ENCODE results near the gene MBD3L4. TPM values are rescaled to one million over a fixed set of nuclear protein-coding genes. Genes with fewer than 3 reads are reported as not detected.
A peak's percentile ranks its signal among the peaks of the same experiment; 100 is the strongest.
"Not testable (repeated sequence)": the region's sequence is repeated elsewhere in the genome, so short reads cannot be mapped to it uniquely, and the experiment has no call there.

The MBD3L4 gene
- not detected in 2 replicates for total RNA-seq (2014; rRNA removed; shearing (Covaris generic))

DNA sequence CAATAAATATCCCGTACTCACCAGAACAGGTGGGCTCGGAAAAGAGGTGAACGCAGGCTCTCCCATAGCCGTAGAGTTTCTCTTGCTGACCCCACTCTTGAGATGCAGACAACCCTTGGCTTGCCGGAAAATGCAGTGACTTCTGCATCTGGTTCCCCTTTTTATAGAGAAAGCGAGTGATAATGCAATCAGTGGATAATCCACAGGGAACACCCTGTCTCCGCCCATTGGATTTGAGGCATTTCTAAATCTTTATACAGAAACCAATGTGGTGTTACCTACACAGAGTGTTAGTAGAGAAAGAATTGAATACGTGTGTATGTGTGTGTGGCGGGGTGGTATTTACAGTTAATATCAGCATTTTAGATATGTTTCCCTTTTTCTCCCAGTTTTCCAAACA, at the start of gene MBD3L4:
TSS of gene MBD3L4 (minus strand) at position 101 of the 400 bp plus-strand sequence. CDS start at position 66, 35 bp downstream.
- DNase-seq (ENCODE audit: low spot score) = not testable (repeated sequence)

DNA sequence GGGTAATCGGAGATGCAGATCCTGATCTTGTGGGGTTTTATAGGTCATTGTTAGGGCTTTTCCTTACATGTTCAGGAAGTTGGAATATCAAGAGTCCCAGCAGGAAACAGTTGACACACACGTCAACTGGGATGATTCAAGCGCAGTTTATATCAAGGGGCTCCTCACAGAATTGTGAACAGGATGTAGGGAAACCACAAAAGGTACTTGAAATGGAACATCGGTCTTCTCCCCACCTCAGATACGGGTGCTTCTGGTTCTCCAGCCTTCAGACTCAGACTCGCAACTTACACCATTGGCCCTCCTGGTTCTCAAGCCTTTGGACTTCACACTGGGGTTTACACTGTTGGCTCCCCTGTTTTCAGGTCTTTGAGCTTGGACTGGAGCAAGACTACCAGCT, 49.0 kb upstream of the MBD3L4 start:
- DNase-seq (ENCODE audit: low spot score) = no peak

DNA sequence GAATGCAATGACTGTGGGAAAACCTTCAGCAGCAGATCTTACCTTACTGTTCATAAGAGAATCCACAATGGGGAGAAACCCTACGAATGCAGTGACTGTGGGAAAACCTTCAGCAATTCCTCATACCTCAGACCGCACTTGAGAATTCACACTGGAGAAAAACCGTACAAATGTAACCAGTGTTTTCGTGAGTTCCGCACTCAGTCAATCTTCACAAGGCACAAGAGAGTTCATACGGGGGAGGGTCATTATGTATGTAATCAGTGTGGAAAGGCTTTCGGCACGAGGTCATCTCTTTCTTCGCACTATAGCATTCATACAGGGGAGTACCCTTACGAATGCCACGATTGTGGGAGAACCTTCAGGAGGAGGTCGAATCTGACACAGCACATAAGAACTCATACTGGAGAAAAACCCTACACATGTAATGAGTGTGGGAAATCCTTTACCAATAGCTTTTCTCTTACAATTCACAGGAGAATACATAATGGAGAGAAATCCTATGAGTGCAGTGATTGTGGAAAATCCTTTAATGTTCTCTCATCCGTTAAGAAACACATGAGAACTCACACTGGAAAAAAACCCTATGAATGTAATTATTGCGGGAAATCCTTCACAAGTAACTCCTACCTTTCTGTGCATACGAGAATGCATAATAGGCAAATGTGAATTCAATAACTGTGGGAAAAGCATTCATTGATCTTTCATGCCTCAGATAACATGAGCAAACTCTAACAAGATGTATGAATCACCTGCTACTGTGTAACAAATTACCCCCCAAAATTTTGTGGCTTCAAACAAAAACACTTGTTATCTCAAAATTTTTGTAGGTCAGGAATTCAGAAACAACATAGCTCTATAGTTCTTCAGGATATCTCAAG, 43.3 kb upstream of the MBD3L4 start:
- DNase-seq (ENCODE audit: low spot score) = peak; percentile 26

DNA sequence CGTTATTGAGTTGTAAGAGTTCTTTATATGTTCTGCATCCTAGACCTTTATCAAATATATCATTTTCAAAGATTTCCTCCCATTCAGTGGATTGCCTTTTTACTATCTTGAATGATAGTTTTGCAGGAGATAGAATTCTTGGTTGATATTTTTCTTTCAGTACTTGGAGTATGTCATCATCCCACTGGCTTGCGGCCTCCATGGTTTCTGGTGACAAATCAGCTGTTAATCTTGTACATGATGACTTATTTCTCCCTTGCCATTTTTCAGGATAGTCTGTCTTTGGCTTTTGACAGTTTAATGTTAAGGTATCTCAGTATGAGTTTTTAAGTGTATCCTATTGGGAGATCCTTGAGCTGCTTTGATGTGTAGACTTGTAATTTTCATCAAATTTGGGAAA, 38.0 kb upstream of the MBD3L4 start:
- peak; percentile 25 for DNase-seq (ENCODE audit: low spot score)

DNA sequence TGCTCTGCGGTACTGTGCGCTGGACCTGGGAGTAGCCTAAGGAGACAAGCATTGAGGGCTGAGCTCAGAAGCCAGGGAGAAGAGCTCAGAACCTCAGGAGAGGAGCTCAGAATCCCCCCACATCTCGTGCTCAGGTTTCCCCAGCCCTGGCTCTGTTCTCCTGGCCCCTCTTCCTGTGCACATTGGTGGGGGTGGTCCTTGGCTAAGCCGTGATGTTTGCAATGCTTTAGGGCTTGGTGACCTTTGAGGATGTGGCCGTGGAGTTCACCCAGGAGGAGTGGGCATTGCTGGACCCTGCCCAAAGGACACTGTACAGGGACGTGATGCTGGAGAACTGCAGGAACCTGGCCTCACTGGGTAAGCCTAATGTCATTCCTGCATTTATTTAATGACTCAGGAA, 36.2 kb upstream of the MBD3L4 start:
- no peak for DNase-seq (ENCODE audit: low spot score)

DNA sequence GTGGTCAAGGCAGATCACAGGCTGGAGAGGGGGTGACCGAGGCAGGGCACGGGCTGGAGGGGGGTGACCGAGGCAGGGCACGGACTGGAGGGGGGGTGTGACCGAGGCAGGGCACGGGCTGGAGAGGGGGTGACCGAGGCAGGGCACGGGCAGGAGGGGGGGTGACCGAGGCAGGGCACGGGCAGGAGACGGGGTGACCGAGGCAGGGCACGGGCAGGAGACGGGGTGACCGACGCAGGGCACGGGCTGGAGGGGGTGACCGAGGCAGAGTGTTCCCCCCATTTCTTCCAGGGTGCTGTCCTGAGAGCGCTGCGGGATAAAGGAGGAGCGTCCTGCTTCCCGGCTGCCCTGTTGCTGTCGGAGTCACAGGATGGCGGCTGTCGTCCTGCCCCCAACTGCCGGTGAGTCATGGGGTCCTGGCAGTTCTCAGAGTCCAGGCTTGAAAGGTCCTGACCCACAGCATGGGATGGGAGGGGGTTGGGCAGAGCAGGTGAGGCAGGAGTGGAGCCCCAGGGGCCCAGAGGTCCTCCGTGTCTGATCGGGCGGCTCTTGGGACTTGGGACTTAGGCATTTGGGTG, 34.8 kb upstream of the MBD3L4 start:
- no peak for DNase-seq (ENCODE audit: low spot score)

DNA sequence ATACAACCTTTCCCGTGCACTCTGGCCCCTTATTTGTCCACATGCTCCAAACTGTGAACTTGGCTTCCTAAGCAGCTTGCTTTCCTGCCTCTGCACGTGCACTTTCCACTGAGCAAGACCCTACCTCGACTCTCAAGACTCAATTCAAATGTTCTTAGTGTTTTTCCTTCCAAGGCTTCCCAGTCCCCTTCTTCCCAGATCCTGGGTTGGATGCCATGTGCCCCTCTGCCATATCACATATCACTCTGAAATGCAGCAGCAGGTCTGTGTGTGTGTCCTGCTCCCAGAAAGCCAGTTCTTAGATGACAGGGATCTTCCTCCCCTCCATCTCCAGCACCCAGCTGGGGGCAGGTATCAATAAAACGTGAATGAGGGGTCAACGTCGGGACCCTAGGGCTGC, 32.6 kb upstream of the MBD3L4 start:
- DNase-seq (ENCODE audit: low spot score) = no peak

DNA sequence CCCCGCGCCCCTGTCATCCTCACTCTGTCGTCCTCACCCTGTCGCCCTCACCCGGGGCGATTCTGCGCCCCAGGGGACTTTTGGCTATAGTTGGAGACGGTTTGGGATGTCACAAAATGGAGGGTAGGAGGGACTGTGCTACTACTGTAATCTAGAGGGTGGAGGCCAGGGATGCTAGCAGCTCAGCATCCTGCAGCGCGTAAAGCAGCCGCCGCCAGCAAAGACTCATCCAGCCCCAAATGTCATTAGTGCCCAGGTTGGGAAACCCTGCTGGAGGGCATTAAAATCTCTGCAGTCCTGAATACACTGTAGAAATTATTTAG, 29.9 kb upstream of the MBD3L4 start:
- DNase-seq (ENCODE audit: low spot score) = no peak

DNA sequence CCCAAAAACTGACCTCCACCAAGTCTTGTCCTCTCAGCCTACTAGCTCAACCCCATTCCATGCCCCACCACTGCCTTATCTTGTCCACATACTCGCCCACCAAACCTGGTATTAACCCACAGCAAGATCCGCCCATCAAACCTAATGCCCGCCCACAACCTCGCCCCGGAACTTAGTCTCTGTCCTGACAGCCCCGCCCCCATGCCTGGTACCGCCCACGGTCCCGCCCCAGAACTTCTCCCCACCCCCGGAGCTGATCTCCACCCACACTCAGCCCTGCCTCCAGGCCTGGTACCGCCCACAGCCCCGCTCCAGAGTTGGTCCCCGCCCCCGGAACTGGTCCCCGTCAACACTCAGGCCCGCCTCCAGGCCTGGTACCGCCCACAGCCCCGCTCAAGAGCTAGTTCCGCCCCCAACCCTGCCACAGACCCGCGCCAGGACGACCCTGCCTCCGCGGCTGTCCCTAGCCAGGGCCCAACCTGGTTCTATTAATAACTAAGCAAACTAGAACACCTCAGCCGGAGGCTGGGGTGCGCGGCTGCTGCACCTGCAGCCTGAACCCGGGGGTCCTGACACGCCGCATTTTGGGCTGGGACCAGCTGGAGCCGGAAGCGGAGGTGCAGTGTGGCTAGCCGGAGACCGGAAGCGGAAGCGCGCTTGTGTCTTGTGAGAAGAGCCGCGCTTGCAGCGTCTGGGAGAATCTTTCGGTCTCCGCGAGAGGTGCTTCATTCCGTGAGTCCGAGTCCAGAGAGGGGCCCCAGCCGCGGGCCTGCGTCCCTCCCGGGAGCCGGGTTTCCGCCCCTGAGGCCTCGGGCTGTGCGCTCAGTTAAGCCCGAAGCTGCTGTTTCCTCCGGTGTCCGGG, 29.3 kb upstream of the MBD3L4 start, which contains the start of gene ZNF557:
TSS of gene ZNF557 (plus strand) at position 662 of the 862 bp plus-strand sequence. CDS start 5,372 bp downstream, outside the sequence.
- peak; percentile 94 for DNase-seq (ENCODE audit: low spot score)

DNA sequence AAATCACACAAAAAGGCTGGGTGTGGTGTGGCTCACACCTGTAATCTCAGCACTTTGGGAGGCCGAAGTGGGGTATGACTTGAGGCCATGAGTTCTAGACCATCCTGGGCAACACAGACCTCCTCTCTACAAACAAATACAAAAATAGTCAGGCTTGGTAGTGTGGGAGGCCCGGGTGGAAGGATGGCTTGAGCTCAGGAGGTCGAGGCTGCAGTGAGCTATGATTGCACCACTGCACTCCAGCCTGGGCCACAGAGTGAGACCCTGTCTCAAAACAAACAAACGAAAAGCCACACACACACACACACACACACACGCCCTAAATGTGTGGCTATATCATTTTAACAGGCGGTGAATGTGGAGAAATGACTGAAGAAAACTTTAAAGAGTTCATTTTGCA, 28.6 kb upstream of the MBD3L4 start:
- DNase-seq (ENCODE audit: low spot score) = no peak

DNA sequence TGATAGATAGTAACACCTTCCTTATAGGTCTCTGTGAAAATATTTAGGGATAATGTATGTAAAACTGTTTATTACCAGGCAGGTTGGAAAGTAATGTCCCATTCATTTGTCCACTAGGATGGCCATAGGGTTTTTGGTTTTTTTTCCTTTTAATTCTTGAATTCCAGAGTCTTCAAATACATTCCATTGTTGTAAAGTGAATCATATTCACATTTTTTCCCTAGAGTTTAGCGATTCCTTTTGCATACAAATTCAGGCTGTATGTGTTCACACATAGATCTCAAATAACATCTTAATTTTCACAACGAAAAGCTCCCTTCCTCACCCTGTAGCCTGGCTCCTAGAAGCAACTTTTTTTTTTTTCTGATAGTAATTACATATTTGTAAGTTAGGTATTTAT, 27.7 kb upstream of the MBD3L4 start:
- DNase-seq (ENCODE audit: low spot score) = no peak

DNA sequence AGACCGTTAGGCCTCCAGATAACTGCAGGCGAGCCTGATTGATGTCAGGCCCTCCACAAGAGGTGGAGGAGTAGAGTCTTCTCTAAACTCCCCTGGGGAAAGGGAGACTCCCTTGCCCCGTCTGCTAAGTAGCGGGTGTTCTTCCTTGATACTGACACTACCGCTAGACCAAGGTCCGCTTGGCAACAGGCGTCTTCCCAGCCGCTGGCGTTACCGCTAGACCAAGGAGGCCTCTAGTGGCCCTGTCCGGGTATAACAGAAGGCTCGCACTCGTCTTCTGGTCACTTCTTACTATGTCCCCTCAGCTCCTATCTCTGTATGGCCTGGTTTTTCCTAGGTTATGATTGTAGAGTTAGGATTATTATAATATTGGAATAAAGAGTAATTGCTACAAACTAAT, 27.1 kb upstream of the MBD3L4 start:
- DNase-seq (ENCODE audit: low spot score) = not testable (repeated sequence)

DNA sequence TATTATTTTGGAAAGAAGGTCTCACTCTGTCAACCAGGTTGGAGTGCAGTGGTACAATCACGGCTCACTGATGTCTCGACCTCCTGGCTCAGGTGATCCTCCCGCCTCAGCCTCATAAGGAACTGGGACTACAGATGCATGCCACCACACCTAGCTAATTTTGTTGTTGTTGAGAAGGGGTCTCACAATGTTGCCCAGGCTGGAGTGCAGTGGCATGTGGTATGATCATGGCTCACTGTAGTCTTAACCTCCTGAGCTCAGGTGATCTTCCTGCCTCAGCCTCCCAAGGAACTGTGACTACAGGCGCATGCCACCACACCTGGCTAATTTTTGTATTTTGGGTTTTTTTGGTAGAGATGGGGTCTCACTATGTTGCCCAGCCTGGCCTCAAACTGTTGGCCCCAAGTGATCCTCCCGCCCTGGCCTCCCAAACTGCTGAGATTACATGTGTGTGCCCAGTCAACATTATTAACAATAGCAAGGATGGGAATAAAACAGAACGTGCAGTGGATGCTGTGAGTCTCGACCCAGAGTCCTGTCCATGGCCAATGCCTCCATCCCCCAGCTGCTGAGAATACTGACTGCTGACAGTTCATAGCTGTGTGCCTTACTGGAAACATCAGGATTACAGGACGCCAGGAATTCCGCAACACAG, 23.9 kb upstream of the MBD3L4 start:
- DNase-seq (ENCODE audit: low spot score) = no peak

DNA sequence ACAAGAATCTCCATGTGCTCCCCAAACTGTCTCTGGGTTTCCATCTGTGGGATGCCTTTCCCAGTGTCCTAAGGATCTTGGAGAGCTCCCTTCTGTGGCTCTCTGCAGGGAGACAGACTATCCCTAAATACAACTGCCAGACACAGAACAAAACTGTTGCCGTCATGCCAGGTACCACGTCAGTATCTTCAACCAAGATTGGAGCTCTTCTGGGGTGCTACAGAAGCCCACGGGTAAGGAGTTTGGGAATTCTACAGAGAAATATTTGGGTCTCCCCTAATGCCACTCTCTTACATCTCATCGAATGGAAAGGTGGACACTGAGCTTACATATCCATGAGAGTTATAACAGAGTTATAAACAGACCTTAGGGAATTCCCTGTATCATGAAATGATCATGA, 23.4 kb upstream of the MBD3L4 start:
- no peak for DNase-seq (ENCODE audit: low spot score)

DNA sequence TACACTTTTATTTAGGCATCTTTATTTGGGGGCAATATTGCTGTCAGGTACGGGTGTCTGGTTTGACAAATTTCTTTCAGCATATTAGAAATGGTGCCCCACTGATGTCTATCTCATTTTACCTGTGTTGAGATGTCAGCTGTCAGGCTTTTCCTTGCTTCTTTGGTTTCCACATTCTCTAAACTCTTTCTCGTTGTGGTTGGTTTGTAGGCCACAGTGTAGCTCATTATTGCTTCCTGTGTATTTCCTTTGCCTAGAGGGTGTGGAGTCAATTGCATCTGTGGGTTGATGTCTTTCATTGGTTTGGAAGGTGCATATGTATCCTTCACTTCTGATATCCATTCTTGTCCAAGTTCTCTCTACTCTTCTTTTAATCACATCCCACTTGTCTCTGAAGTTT, 20.0 kb upstream of the MBD3L4 start:
- DNase-seq (ENCODE audit: low spot score) = not testable (repeated sequence)

DNA sequence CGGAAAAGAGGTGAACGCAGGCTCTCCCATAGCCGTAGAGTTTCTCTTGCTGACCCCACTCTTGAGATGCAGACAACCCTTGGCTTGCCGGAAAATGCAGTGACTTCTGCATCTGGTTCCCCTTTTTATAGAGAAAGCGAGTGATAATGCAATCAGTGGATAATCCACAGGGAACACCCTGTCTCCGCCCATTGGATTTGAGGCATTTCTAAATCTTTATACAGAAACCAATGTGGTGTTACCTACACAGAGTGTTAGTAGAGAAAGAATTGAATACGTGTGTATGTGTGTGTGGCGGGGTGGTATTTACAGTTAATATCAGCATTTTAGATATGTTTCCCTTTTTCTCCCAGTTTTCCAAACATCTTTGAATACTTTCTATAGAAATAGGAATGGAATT, 18.6 kb upstream of the MBD3L4 start, which contains the start of gene MBD3L3:
TSS of gene MBD3L3 (minus strand) at position 101 of the 400 bp plus-strand sequence. CDS start at position 30, 71 bp downstream.
- DNase-seq (ENCODE audit: low spot score) = not testable (repeated sequence)

DNA sequence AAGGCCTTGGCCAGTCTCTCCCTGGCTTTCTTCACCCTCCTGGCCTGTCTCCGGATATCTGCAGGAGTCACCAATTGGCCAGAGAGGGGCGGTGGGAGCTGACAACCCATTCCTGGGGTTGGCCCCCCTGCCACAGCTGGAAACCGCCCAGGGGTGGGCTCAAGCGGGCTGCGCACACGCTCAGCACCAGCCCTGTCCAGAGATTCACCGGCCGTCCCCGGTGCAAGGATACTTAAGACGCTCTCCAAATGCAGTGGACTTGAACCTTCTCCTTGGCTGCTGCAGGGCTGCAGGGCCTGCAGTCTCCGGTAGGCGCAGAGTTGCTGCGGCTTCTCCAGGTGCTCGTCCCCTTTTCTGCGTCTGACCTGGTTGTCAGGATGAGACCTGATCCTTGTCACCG, 16.4 kb upstream of the MBD3L4 start:
- not testable (repeated sequence) for DNase-seq (ENCODE audit: low spot score)

DNA sequence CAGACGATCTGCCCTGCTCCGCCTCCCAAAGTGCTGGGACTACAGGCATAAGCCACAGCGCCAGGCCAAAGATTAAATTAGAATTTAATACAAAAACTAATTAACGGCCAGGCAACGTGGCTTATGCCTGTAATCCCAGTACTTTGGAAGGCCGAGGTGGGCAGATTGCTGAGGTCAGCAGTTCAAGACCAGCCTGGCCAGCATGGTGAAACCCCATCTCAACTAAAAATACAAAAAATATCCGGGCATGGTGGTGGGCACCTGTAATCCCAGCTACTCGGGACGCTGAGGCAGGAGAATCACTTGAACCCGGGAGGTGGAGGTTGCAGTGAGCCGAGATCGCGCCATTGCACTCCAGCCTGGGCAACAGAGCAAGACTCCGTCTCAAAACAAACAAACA, 15.7 kb upstream of the MBD3L4 start:
- not testable (repeated sequence) for DNase-seq (ENCODE audit: low spot score)

DNA sequence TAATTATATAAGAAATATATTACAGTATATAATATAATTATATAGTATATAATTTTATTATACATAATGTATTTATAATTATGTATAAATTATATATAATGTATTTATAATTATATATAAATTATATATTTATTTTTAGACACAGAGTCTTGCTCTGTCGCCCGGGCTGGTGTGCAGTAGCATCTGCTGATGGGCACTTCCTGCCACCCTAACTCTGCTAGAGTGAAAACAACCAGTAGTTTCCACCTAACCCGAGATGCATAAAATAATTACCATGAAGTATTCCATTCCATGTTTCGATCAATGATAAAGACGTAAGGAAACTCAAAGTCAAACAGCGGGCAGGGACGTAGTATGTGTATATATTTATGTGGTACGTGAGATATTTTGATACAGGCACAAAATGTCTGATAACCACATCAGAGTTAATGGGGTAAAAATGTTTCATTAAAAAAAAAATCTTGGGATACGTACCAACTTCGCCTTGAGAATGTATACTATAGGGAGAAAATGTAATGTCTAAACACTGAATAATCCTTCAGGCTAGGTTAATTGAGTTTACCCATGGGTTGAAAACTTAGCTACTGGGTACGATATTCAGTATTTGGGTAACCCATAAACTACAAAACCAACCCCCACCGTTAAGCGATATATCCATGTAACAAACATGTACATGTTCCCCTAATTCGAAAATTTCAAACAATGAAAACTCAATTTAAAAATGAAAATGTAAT, 14.8 kb upstream of the MBD3L4 start:
- not testable (repeated sequence) for DNase-seq (ENCODE audit: low spot score)

DNA sequence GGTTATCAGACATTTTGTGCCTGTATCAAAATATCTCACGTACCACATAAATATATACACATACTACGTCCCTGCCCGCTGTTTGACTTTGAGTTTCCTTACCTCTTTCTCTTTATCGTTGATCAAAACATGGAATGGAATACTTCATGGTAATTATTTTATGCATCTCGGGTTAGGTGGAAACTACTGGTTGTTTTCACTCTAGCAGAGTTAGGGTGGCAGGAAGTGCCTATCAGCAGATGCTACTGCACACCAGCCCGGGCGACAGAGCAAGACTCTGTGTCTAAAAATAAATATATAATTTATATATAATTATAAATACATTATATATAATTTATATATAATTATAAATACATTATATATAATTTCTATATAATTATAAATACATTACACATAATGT, 12.9 kb upstream of the MBD3L4 start:
- not testable (repeated sequence) for DNase-seq (ENCODE audit: low spot score)

DNA sequence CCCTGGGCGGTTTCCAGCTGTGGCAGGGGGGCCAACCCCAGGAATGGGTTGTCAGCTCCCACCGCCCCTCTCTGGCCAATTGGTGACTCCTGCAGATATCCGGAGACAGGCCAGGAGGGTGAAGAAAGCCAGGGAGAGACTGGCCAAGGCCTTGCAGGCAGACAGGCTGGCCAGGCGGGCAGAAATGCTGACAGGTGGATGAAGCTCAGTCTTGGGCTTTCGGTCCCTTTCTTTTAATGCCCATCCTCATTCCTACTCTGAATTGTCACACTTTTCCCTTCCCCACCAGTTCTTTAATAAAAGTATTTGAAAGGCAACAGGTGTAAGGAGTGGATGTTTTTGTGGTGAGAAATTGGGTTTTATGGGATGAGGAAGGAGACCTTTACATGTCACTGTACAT, 11.4 kb upstream of the MBD3L4 start:
- DNase-seq (ENCODE audit: low spot score) = not testable (repeated sequence)
